ENCODE measurements around the gene STAMBP. TPM values are rescaled to one million over a fixed set of nuclear protein-coding genes. Genes with fewer than 3 reads are reported as not detected.
"Not testable (repeated sequence)": the region's sequence is repeated elsewhere in the genome, so short reads cannot be mapped to it uniquely, and the experiment has no call there.

Gene STAMBP
- 10 to 100 TPM; 26.1 to 32.5 (median 32.4) TPM for total RNA-seq

DNA sequence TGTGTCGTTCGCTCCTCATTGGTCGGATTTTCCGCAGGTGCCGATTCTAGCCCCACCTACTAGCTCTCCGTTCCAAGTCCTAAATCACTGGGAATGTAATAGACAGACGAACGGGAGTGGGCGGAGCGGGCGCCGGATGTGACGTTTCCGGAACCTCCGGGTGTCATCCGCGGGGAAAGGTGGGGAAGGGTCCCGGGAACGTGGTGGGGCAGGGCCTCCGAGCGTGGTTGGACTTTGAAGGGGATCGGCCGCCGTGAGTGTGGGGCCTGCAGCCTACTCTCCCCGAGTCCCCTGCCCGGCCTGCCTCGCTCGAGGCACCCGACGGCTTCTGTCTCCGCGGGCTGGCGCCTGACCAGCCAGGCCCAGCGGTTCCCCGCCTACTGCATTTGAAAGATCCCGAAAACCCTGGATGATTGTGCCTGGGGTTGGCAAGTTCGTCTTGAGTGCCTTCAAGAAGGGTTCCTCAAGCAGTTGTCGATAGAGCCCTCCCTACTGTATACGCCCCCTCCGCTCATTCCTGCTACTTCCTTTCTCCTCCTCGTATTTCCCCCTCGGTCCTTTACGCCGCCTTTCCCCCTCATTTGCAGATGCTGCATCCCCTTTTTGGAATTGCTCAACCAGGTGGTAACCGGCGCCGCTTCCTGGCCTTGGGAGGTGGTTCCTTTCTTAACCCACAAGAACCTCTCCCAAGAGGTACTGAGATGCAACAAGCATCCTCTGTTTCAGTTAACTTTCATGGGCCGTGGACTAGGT lies at the start of gene STAMBP:
Gene STAMBP (plus strand): TSS at position 144 of the 753 bp plus-strand sequence. CDS start 1,896 bp downstream, outside the sequence.
- DNase-seq (ENCODE audit: low spot score in 2 of 2) = peak; percentile 97
- H3K36me3 ChIP-seq = no peaks in the 10 kb centered on the region
- H3K9me3 ChIP-seq = no peaks in the 10 kb centered on the region
- TF ChIP-seq CTCF (IDR thresholded peaks at IDR 0.05) = no peak
- peak; percentile 54 to 94 (median 68) for TF ChIP-seq POLR2AphosphoS5 (IDR thresholded peaks at IDR 0.05)
- peak; percentile 79 for TF ChIP-seq POLR2A (IDR thresholded peaks at IDR 0.05)
- H3K4me1 ChIP-seq = no peaks in the 10 kb centered on the region
- peak within 1 kb of the TSS; percentile 74 to 92 (median 77) for H3K4me3 ChIP-seq
- H3K27ac ChIP-seq = peak within 1 kb of the TSS; percentile 96 to 97
- intact Hi-C loops (cut with DNase I; ENCODE audit: low total_unique reads) = no loop called here
- H3K27me3 ChIP-seq = no peaks in the 10 kb centered on the region

DNA sequence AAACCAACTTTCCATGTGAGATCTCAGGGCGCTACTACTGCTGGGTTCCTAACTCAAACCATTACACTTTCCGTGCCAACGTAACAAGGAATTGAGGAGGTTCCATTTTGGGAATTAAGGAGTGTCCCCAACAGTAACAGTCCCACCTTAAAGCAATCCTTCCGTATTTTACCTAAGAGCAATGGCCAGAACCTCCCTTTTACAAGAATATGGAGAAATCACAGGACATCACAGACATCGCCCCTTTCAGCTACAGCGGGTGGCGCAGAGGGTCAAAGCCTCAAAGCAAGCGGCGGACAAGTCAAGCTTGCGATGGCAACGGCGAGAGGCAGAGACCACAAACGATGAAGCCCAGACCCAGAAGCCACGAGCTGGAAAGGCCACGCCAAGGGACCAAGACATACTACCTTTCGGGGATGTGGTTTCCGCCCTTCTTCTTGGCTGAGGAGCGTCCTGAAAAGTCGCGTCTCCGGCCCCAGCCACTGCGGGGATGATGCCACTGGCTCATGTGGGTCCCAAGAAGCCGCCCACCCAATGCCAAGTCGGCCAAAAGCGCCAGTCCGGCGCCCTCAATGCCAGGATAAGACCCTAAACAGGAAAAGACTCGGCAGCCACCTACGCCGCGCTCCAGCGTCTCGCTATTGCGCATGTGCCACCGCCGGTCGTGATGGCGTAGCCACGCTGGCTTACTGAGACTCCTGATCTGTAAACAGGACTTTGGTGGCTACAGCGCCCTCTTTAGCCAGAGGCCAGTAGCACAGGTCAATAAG lies 49.1 kb upstream of the STAMBP start, which contains the start of gene DUSP11:
Gene DUSP11 (minus strand): TSS at position 637 of the 770 bp plus-strand sequence. CDS start 129 bp downstream, at position 508.
- H3K9me3 ChIP-seq = no peaks in the 10 kb centered on the region
- peak within 1 kb of the TSS; percentile 90 to 96 (median 93) for H3K4me3 ChIP-seq
- peak; percentile 84 for TF ChIP-seq POLR2A (IDR thresholded peaks at IDR 0.05)
- TF ChIP-seq CTCF (IDR thresholded peaks at IDR 0.05) = peak; percentile 87 to 92 (median 90)
- peak in 2 of 3 donors; percentile 87 to 96 for TF ChIP-seq POLR2AphosphoS5 (IDR thresholded peaks at IDR 0.05)
- no peaks in the 10 kb centered on the region for H3K36me3 ChIP-seq
- H3K27ac ChIP-seq = peak within 1 kb of the TSS; percentile 95 to 97
- no peaks in the 10 kb centered on the region for H3K4me1 ChIP-seq
- no peaks in the 10 kb centered on the region for H3K27me3 ChIP-seq
- intact Hi-C loops (cut with DNase I; ENCODE audit: low total_unique reads) = no loop called here
- DNase-seq (ENCODE audit: low spot score in 2 of 2) = peak; percentile 93 to 95

DNA sequence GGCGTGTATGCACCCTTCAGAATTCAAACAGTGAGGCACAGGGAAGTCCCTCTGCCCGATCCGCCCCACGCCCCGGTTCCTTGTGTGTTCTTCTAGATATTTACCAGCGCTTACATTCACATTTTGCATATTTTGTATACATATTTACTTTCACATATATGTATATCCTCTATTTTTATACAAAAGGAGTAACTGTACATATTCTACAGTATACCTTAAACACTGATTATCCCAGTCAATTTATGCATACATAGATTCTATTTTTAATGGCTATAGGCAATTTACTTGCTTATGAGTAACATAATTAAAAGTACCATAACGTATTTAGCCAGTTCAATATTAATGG lies 48.6 kb upstream of the STAMBP start:
- no peaks in the 10 kb centered on the region for H3K4me1 ChIP-seq
- no peaks in the 10 kb centered on the region for H3K9me3 ChIP-seq
- peak overlapping the region; percentile 95 to 97 for H3K27ac ChIP-seq
- H3K36me3 ChIP-seq = no peaks in the 10 kb centered on the region
- H3K4me3 ChIP-seq = peak overlapping the region; percentile 90 to 96 (median 93)
- intact Hi-C loops (cut with DNase I; ENCODE audit: low total_unique reads) = no loop called here
- TF ChIP-seq CTCF (IDR thresholded peaks at IDR 0.05) (no peak), POLR2A (IDR thresholded peaks at IDR 0.05) (no peak), POLR2AphosphoS5 (IDR thresholded peaks at IDR 0.05) (no peak)
- no peak for DNase-seq (ENCODE audit: low spot score in 2 of 2)
- H3K27me3 ChIP-seq = no peaks in the 10 kb centered on the region

DNA sequence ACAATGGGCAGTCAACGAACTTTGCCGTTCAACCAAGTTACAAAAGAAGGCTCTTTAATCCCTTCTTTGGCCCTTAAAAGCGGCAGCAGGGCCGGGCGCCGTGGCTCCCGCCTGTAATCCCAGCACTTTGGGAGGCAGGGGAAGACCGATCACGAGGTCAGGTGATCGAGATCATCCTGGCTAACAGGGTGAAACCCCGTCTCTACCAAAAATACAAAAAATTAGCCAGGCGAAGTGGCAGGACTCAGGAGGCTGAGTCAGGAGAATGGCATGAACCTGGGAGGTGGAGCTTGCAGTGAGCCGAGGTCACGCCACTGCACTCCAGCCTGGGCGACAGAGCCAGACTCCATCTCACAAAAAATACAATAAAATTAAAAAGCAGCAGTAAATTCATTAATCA lies 45.4 kb upstream of the STAMBP start:
- intact Hi-C loops (cut with DNase I; ENCODE audit: low total_unique reads); H3K36me3 ChIP-seq: not testable (repeated sequence)

GRCh38 chr2:73783883-73784282 lies 44.9 kb upstream of the STAMBP start, which contains the start of gene C2orf78:
TSS of gene C2orf78 (plus strand) at chr2:73784183. CDS start at chr2:73784310, 127 bp downstream.
- H3K9me3 ChIP-seq; intact Hi-C loops (cut with DNase I; ENCODE audit: low total_unique reads); H3K36me3 ChIP-seq; H3K27ac ChIP-seq; H3K4me3 ChIP-seq; H3K27me3 ChIP-seq; H3K4me1 ChIP-seq; DNase-seq (ENCODE audit: low spot score in 2 of 2): not testable (repeated sequence)

More for the DNA sequence above, 45.4 kb upstream of the STAMBP start:
- not testable (repeated sequence) for H3K27me3 ChIP-seq; H3K4me3 ChIP-seq; H3K9me3 ChIP-seq; H3K27ac ChIP-seq; H3K4me1 ChIP-seq; DNase-seq (ENCODE audit: low spot score in 2 of 2)

DNA sequence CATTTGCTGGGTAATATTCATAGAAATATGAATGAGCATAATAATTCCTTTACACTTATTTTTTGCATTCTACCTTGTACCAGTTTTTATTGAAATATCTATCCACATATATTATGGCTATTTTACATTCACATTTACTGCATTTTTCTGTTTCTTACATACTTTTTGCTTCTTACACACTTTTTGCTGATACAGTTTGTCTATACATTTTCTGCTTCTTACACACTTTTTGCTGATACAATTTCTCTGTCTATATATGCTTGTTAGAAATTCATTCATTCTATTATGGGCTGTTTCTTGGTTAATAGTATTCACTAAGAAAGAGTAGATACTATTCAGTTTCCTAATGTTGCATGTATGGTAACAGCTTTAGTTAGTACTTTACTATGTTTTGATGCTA lies 16.9 kb upstream of the STAMBP start:
- TF ChIP-seq POLR2AphosphoS5 (IDR thresholded peaks at IDR 0.05) (no peak), CTCF (IDR thresholded peaks at IDR 0.05) (no peak), POLR2A (IDR thresholded peaks at IDR 0.05) (no peak)
- intact Hi-C loops (cut with DNase I; ENCODE audit: low total_unique reads) = no loop called here
- no peak for DNase-seq (ENCODE audit: low spot score in 2 of 2)
- H3K36me3 ChIP-seq = no peaks in the 10 kb centered on the region
- H3K9me3 ChIP-seq = no peaks in the 10 kb centered on the region
- no peaks in the 10 kb centered on the region for H3K4me1 ChIP-seq
- H3K27me3 ChIP-seq = peaks cover 0 to 4% of the 10 kb centered on the region in 2 donors
- H3K27ac ChIP-seq = no peak overlapping the region
- no peak overlapping the region for H3K4me3 ChIP-seq

Measured in breast epithelium (tissue), 4 donors.